Stimulated activated naive B cell treated with anti-CD40 and anti-IgM and Interleukin-4, amounts not matched to agents 10 μg/mL and 1 μg/mL and 100 μg/mL, for 72 hours (primary cell): ENCODE data around the gene REM1.

ENCODE experiments used
- ATAC-seq, 2 donors: fragments of 150-1000 bp; cut with Tn5 transposase; replicated peaks; 2 replicates each; pipeline ENCODE4 v1.10.0; 2021; ENCODE audit warnings: moderate library complexity in 1 of 2
- DNase-seq: peaks from one replicate; pipeline ENCODE4 v3.0.0; 2021
- H3K27ac Mint-ChIP-seq: one replicate; pipeline ENCODE4 v1.8.0; 2022; ENCODE audit warnings: mild to moderate bottlenecking, mixed read lengths
- H3K27me3 Mint-ChIP-seq, 2 donors: one replicate each; pipeline ENCODE4 v1.8.0; 2022; ENCODE audit warnings: mixed read lengths in 2 of 2
- H3K36me3 Mint-ChIP-seq, 2 donors: one replicate each; pipeline ENCODE4 v1.8.0; 2022; ENCODE audit warnings: mixed read lengths in 2 of 2, mild to moderate bottlenecking in 1 of 2
- H3K4me1 Mint-ChIP-seq, 2 donors: one replicate each; pipeline ENCODE4 v1.8.0; 2022; ENCODE audit warnings: mixed read lengths in 2 of 2, mild to moderate bottlenecking in 1 of 2
- H3K4me3 Mint-ChIP-seq, 2 donors: one replicate each; pipeline ENCODE4 v1.8.0; 2022; ENCODE audit warnings: mild to moderate bottlenecking in 2 of 2, mixed read lengths in 2 of 2, moderate library complexity in 1 of 2
- H3K9me3 Mint-ChIP-seq, 2 donors: one replicate each; pipeline ENCODE4 v1.8.0; 2022; ENCODE audit warnings: mixed read lengths in 2 of 2, mild to moderate bottlenecking in 1 of 2

Gene REM1

DNA sequence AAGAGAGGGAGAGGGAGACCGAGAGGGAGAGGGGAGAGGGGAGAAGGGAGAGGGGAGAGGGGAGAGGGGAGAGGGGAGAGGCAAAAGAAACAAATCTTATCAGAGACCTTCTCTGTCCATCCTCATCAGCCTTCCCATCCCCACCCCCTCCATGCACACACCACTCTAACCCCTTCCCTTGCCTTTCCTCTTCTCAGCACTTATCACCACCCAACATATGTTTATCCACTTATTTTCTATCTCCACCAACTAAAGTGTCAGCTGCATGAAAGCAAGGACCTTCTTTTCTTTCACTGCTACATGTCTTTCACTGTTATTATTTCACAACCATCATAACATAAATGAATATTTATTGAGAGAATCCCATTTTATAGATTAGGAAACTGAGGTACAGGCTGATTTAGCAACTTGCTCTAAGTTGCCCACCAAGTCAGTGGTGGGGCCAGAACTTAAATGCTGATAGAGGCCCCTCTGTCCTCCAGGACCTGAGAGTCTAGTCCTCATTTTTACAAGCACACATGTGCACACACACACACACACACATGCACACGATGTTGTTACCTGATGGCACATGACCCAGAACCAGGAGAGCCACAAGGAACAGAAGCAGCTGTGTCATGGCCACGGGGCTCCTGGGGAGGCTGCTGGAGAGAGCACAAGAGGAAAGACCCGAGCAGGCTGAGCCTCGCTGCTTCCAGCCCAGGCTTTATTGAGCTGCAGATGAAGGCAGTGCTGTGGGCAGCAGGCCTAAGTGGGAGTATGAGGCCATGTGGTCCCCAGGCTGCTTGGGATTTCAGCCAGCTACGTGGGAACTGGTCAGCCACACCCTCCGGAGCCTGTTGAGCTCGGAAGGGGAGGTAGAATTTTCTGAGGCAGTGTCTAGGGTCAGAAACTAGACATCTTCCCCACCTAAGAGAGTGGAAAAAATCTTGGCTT lies 2.4 kb upstream of the REM1 start:
- Mint-ChIP-seq H3K27ac (no peak overlapping the region), H3K27me3 (peaks cover 38 to 48% of the 10 kb centered on the region in 2 donors), H3K4me3 (no peak overlapping the region), H3K36me3 (peaks cover 2 to 4% of the 10 kb centered on the region in 2 donors), H3K4me1 (peaks cover 18 to 32% of the 10 kb centered on the region in 2 donors), H3K9me3 (peaks cover 2 to 4% of the 10 kb centered on the region in 2 donors)
- DNase-seq (no peak), ATAC-seq (no peak)

DNA sequence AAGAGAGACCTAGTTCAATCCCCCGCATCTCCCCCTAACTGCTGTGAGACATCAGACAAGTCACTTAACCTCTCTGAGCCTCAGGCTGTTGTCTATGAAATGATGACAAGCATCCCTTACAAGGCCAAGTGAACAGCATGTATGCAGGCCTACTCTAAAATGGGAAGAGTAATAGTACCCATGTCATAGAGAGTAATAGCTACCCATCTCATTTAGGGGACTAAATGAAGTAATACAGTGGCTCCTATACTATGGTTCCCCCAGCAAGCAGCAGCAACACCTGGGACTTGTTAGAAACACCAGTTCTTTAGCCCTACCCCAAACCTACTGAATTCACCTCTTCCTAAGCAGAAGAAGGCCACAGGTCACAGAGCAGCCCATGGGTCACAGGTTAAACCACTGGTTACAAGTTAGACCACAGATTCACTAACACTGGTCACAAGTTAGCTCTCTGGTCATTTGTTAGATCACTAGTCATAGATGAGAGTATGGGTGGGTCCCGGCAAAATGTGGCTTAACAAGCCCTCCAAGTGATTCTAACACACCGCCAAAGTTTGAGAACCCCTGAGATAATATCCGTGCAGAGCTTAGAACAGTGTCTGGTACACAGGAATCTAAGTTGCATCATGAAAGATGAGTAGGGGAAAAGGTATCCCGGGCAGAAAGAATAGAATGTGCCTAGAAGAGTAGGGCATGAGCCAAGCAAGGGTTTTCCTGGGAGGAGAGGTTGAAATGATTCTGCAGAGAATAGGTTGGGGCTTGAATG lies 1.6 kb upstream of the REM1 start:
- ATAC-seq: peak; percentile 33 to 39
- peaks cover 2 to 4% of the 10 kb centered on the region in 2 donors for H3K9me3 Mint-ChIP-seq
- H3K27me3 Mint-ChIP-seq: peaks cover 46 to 50% of the 10 kb centered on the region in 2 donors
- peaks cover 2 to 4% of the 10 kb centered on the region in 2 donors for H3K36me3 Mint-ChIP-seq
- H3K4me3 Mint-ChIP-seq: no peak overlapping the region
- H3K4me1 Mint-ChIP-seq: peaks cover 18 to 32% of the 10 kb centered on the region in 2 donors
- no peak overlapping the region for H3K27ac Mint-ChIP-seq
- DNase-seq: no peak

DNA sequence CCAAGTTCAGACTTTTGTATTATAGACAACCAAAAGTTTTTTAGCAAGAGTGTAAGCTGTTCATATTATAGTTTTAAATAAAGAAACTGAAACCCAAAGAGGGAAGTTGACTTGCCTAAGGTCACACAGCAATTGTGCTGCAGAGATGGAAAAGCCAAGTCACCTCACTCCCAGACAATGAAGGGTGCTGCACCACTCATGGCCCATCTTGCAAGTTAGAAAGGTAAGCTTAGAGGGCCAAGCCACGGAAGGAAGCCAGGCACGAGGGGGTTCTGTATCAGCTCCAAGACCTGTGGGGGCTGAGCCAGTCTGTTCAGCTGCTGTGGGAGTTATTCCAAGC lies 1.0 kb upstream of the REM1 start:
- Mint-ChIP-seq H3K36me3 (peaks cover 2 to 4% of the 10 kb centered on the region in 2 donors), H3K27me3 (peaks cover 50% of the 10 kb centered on the region in 2 donors), H3K9me3 (peaks cover 2 to 4% of the 10 kb centered on the region in 2 donors), H3K4me1 (peaks cover 18 to 32% of the 10 kb centered on the region in 2 donors), H3K4me3 (peak overlapping the region in 1 of 2 donors; percentile 41), H3K27ac (peak overlapping the region; percentile 81)
- ATAC-seq (peak; percentile 91 to 93), DNase-seq (no peak)

DNA sequence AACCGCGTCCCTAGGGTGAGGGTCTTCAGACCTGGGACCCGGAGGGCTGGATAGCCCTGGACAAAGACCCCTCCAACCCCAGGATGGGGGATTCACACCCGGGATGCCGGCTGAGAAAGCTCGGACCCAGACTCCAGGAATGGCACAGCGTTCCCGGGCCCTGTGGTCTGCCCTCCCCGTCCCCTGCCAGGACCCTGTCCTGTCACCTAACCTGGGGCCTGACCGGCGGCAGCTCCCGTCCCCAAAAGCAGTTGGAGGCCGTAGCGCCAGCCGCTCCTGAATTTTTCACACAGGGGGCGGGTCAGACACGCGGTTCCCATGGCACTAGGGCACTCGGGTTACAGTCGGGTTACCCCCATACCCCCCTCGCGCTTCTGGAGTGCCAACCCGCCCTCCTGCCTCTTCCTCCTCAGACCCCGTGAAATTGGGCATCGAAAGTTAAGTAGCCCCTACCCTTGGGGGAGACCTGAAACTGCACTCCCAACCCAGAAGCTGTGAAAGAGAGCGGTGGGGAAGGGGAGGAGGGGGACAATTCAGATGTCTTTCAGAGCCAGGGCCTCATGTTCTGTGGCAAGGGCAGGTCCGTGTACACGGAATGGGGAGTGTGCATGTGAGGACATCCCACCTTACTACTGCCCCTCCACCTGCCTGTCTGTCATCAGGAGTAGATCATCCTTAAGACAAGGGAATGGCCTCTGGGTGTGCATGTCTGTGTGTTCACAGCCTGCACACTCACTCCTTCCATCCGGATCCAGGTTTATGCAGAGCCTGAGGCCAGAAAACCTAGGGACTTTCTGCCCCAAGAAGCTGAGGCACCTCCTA lies 595 bp downstream of the REM1 start:
- ATAC-seq: no peak

DNA sequence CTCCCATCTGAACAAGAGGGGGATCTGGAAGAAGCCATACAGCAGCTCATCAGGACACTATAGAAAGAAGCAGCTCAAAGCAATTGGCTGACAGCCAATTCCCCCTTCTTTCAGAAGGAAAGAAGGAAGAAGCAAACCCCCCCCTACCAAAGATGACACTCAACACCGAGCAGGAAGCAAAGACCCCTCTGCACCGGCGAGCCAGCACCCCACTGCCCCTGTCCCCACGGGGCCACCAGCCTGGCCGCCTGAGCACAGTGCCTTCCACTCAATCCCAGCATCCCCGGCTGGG lies 1.2 kb downstream of the REM1 start:
- H3K4me3 Mint-ChIP-seq: no peak overlapping the region

More for the DNA sequence above, 595 bp downstream of the REM1 start:
- peaks cover 2 to 4% of the 10 kb centered on the region in 2 donors for H3K36me3 Mint-ChIP-seq
- no peak for DNase-seq
- H3K9me3 Mint-ChIP-seq: peaks cover 2 to 4% of the 10 kb centered on the region in 2 donors
- H3K27ac Mint-ChIP-seq: no peak overlapping the region
- peaks cover 51 to 54% of the 10 kb centered on the region in 2 donors for H3K27me3 Mint-ChIP-seq
- H3K4me1 Mint-ChIP-seq: peaks cover 18 to 32% of the 10 kb centered on the region in 2 donors
- peak overlapping the region in 1 of 2 donors; percentile 32 for H3K4me3 Mint-ChIP-seq

DNA sequence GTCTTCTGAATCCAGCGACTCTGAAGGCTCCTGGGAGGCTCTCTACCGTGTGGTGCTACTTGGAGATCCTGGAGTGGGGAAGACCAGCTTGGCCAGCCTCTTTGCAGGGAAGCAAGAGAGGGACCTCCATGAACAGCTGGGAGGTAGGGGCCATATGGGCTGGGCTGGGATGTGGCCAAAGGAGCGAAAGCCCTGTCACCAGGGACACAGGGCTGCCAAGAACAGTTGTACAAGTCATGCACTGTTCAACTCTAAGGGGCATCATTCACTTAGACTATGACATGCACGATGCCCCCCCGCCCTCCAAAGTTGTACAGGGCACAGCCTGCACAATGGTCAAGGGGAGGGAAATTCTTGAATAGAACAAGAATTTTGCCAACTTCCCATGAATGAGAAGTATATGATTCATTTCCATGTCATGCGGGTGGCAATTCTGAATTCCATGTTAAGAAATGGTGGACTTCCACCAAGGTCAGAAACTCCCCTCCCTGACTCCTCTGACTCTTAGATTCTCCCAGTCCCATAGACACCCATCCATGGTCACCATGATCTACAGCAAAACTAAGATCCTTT lies 1.6 kb downstream of the REM1 start:
- ATAC-seq (no peak), DNase-seq (no peak)
- H3K4me3 Mint-ChIP-seq: no peak overlapping the region

More for the DNA sequence above, 1.2 kb downstream of the REM1 start:
- peaks cover 56 to 57% of the 10 kb centered on the region in 2 donors for H3K27me3 Mint-ChIP-seq
- H3K36me3 Mint-ChIP-seq: peaks cover 3 to 4% of the 10 kb centered on the region in 2 donors
- H3K27ac Mint-ChIP-seq: no peak overlapping the region
- no peak for ATAC-seq
- peaks cover 2 to 4% of the 10 kb centered on the region in 2 donors for H3K9me3 Mint-ChIP-seq
- no peak for DNase-seq
- H3K4me1 Mint-ChIP-seq: peaks cover 18 to 32% of the 10 kb centered on the region in 2 donors

DNA sequence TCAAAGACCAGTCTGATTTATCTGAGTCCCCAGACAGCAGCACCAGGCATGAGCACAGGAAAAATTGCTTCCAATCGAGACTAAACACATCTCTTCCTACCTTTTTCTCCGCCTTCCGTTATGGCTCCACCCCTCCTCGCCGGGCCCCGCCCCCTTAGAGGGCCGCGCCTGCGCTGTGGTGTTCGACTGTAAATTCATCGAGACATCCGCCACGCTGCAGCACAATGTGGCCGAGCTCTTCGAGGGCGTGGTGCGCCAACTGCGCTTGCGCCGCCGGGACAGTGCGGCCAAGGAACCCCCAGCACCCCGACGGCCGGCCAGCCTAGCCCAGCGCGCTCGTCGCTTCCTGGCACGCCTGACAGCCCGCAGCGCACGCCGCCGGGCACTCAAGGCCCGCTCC lies 8.9 kb downstream of the REM1 start:
- Mint-ChIP-seq H3K36me3 (peaks cover 0 to 6% of the 10 kb centered on the region in 2 donors), H3K4me3 (no peak overlapping the region), H3K9me3 (peaks cover 0 to 1% of the 10 kb centered on the region in 2 donors), H3K27ac (no peak overlapping the region), H3K4me1 (peaks cover 2 to 11% of the 10 kb centered on the region in 2 donors), H3K27me3 (peaks cover 50 to 62% of the 10 kb centered on the region in 2 donors)
- DNase-seq (no peak), ATAC-seq (no peak)

More for the DNA sequence above, 1.6 kb downstream of the REM1 start:
- Mint-ChIP-seq H3K36me3 (peaks cover 4% of the 10 kb centered on the region in 2 donors), H3K4me1 (peaks cover 18 to 32% of the 10 kb centered on the region in 2 donors), H3K27me3 (peaks cover 61 to 62% of the 10 kb centered on the region in 2 donors), H3K9me3 (peaks cover 2 to 4% of the 10 kb centered on the region in 2 donors), H3K27ac (no peak overlapping the region)

DNA sequence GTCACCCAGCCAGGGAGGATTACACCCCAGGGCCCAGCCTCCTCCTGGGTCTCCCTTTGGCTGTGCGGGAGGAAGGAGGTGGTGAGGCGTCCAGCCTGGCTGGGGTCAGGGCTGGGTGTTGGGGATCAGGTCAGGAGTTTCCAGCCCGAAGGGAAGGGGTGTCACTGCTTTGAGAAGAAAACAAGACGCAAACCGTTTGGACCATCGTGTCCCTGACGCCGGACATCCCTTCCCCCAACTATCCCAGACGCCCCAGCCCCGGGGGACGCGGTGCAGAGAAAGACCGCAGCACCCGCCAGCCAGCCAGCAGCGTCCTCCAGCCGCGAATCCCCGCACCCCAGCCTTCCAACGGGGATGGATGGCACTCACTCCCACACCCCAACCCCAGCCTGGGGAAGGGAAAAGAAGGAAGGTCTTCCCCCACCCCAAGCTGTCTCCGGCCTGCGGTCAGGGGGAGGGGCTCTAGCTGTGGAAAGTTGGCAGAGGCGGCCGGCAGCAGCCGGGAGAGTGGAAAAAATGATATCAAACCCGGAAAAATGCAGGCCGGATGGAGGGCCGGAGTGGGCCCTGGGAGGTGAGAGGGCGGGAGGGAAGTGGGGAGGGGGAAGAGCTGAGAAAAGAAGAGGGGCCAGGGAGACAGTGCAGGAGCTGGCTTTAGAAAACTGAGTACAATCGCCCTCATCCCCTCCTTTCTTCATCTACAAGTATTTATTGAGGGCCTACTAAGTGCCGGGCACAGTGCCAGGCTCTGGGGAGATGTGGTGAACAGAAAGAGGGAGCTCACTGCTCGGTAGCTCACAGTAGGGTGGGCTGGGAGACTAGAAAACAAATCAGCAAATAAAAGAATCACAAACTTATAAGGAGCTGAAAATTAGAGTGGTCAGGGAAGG lies 10.6 kb downstream of the REM1 start:
- peaks cover 0 to 6% of the 10 kb centered on the region in 2 donors for H3K36me3 Mint-ChIP-seq
- H3K4me1 Mint-ChIP-seq: peaks cover 2 to 11% of the 10 kb centered on the region in 2 donors
- no peak for DNase-seq
- H3K4me3 Mint-ChIP-seq: peak overlapping the region in 1 of 2 donors; percentile 26
- H3K9me3 Mint-ChIP-seq: peaks cover 0 to 1% of the 10 kb centered on the region in 2 donors
- H3K27ac Mint-ChIP-seq: peak overlapping the region; percentile 15
- ATAC-seq: peak in 1 of 2 donors; percentile 18
- peaks cover 45 to 61% of the 10 kb centered on the region in 2 donors for H3K27me3 Mint-ChIP-seq

DNA sequence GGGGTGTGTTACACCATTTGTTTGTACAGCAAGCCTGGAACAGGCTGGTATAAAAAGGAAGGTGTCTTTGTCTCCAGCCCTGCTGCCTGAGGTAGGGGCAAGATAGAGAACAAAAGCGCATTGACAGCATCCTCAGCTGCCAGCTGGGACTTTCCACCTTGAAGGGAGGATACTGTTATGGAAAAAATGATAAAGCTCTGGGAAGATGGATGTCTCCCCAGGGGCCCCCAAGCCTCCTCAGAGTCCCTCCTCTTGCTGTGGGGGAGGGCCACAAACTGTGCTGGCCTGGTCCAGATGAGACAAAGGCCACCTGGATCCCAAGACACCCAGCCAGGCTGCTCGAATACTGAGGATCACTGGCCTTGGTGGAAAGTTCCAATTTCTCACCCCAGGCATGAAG lies 13.0 kb downstream of the REM1 start:
- ATAC-seq (no peak), DNase-seq (no peak)
- H3K36me3 Mint-ChIP-seq: peaks cover 0 to 3% of the 10 kb centered on the region in 2 donors
- peaks cover 0 to 1% of the 10 kb centered on the region in 2 donors for H3K9me3 Mint-ChIP-seq
- H3K27me3 Mint-ChIP-seq: peaks cover 34 to 40% of the 10 kb centered on the region in 2 donors
- no peak overlapping the region for H3K4me3 Mint-ChIP-seq
- H3K4me1 Mint-ChIP-seq: peaks cover 2 to 11% of the 10 kb centered on the region in 2 donors
- H3K27ac Mint-ChIP-seq: no peak overlapping the region

DNA sequence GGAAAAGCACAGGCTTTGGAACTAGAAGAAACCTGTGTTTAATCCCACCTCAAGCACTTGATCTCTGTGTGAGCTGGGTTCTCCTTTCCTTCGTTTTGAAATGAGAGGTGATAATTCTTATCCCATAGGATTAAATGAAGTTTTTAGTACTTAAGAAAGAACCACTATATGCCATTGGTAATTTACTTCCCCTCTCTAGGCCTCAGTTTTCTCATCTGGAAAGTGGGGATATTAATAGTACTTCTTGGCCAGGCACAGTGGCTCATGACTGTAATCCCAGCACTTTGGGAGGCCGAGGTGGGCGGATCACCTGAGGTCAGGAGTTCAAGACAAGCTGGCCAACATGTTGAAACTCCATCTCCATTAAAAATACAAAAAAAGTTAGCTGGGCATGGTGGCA lies 14.1 kb downstream of the REM1 start:
- no peak for DNase-seq
- Mint-ChIP-seq H3K27ac (no peak overlapping the region), H3K4me3 (no peak overlapping the region), H3K9me3 (no peaks in the 10 kb centered on the region), H3K4me1 (peaks cover 2 to 11% of the 10 kb centered on the region in 2 donors), H3K36me3 (peaks cover 0 to 3% of the 10 kb centered on the region in 2 donors), H3K27me3 (peaks cover 32 to 36% of the 10 kb centered on the region in 2 donors)
- no peak for ATAC-seq

DNA sequence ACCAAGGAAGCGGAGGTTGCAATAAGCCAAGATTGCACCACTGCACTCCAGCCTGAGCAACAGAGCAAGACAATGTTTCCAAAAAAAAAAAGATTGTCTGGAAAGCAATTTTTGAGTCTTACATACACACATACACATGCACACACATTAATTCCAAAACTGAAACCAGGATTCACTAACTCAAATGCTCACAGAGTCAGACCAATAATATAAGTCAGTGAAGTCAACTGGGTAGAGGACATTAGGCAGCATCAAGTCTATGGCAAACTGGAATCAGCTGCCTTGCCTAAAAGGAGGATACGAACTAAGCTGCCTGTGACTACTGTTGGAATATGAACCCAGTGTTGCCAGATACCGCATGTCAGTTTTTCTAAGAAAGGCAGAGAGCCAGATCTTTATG lies 15.7 kb downstream of the REM1 start:
- Mint-ChIP-seq H3K27me3 (peaks cover 22 to 26% of the 10 kb centered on the region in 2 donors), H3K36me3 (no peaks in the 10 kb centered on the region), H3K9me3 (no peaks in the 10 kb centered on the region), H3K4me1 (peaks cover 0 to 6% of the 10 kb centered on the region in 2 donors), H3K27ac (no peak overlapping the region), H3K4me3 (no peak overlapping the region)
- ATAC-seq (no peak), DNase-seq (no peak)

DNA sequence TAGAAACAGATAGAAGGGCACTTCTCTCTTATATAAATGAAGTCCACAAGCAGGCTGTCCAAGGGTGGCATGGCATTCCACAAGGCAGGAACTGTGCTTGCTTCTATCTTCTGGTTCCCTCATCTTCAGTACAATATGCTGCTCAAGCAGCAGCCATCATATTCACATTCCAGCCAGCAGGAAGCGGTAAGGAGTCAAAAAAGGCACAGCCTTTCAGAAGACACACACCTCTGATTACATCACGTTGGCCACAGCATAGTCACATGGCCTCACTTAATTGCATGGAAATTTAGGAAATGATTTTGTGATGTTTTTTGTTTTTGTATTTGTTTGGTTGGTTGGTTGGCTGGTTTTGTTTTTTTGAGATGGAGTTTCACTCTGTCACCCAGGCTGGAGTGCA lies 19.0 kb downstream of the REM1 start:
- Mint-ChIP-seq H3K36me3 (no peaks in the 10 kb centered on the region), H3K4me3 (no peak overlapping the region), H3K27me3 (peaks cover 33 to 39% of the 10 kb centered on the region in 2 donors), H3K4me1 (no peaks in the 10 kb centered on the region), H3K27ac (no peak overlapping the region), H3K9me3 (no peaks in the 10 kb centered on the region)
- no peak for DNase-seq
- no peak for ATAC-seq
